HG03439 (cell line): ENCODE results near the gene ELAC1.

Source experiments
- ATAC-seq: cut with Tn5 transposase; IDR thresholded peaks from one replicate; pipeline ENCODE4 v1.9.1; 2021; ENCODE audit warnings: mild to moderate bottlenecking, moderate library complexity; ENCODE audit not compliant: unreplicated experiment

ELAC1 gene

GRCh38 chr18:51017140-51017879, 49.5 kb downstream of the ELAC1 start:
- no peak for ATAC-seq

GRCh38 chr18:51020536-51020935, 52.7 kb downstream of the ELAC1 start:
- ATAC-seq, result no peak

GRCh38 chr18:51021226-51021965, 53.6 kb downstream of the ELAC1 start:
- ATAC-seq, result no peak

- ATAC-seq, result no peak
These were observed 57.7 kb downstream of the ELAC1 start for GRCh38 chr18:51025512-51025911.

GRCh38 chr18:51028201-51028805, 60.5 kb downstream of the ELAC1 start:
- no peak for ATAC-seq

- no peak for ATAC-seq
These were observed 61.5 kb downstream of the ELAC1 start for GRCh38 chr18:51029378-51029693.

GRCh38 chr18:51029694-51030536, 62.1 kb downstream of the ELAC1 start, which contains the start of gene SMAD4:
Gene SMAD4, plus strand, starts transcription at chr18:51030213. Its CDS starts 16,834 bp downstream, at chr18:51047047.
- peak; percentile 82 for ATAC-seq

- ATAC-seq, result peak; percentile 57
These were observed 62.9 kb downstream of the ELAC1 start for GRCh38 chr18:51030537-51031258.

- no peak for ATAC-seq
These were observed 64.4 kb downstream of the ELAC1 start for GRCh38 chr18:51032193-51032592.

GRCh38 chr18:51037230-51037629, 69.4 kb downstream of the ELAC1 start:
- no peak for ATAC-seq
